ENCODE data around the gene NACAD. TPM values are rescaled to one million over a fixed set of nuclear protein-coding genes. Genes with fewer than 3 reads are reported as not detected.

The NACAD gene
- total RNA-seq, 4 donors from 2014 or later: 6.0 to 10.6 (median 7.2) TPM

DNA sequence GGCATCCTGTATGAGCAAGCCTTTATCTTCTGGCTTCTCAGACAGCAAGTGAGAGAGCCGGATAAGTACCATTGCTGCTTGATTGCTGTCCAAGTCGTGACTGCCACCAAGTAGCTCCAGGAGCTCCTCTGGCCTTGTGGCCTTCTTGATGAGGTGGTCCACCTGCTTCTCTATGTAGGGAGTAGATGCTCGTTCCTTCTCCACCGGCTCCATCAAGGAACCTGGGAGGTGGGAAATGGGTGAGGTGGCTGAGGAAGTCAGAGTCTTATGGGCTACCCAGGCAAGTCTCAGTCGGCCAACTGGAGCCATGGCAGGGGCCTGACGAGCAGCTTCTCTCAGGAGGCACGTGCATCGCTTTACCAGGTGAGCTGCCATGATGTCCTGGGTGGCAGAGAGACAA lies 20.1 kb upstream of the NACAD start:
- WGBS, 2 donors (ENCODE audit: low coverage in 1 of 2): 60% methylated on average over 1 of the region's 8 CpGs; no CpG with 5 or more reads in 1 of the 2 donors
- H3K4me1 ChIP-seq: peaks cover 0 to 63% (median 21%) of the 10 kb centered on the region in 3 donors
- no peak overlapping the region for H3K4me3 ChIP-seq
- peaks cover 2 to 57% of the 10 kb centered on the region in 2 donors for H3K36me3 ChIP-seq
- H3K27ac ChIP-seq: no peak overlapping the region
- TF ChIP-seq EP300 (IDR thresholded peaks at IDR 0.05) (no peak), POLR2AphosphoS5 (IDR thresholded peaks at IDR 0.05) (no peak), POLR2A (IDR thresholded peaks at IDR 0.05) (no peak)
- TF ChIP-seq, protein P1, sequence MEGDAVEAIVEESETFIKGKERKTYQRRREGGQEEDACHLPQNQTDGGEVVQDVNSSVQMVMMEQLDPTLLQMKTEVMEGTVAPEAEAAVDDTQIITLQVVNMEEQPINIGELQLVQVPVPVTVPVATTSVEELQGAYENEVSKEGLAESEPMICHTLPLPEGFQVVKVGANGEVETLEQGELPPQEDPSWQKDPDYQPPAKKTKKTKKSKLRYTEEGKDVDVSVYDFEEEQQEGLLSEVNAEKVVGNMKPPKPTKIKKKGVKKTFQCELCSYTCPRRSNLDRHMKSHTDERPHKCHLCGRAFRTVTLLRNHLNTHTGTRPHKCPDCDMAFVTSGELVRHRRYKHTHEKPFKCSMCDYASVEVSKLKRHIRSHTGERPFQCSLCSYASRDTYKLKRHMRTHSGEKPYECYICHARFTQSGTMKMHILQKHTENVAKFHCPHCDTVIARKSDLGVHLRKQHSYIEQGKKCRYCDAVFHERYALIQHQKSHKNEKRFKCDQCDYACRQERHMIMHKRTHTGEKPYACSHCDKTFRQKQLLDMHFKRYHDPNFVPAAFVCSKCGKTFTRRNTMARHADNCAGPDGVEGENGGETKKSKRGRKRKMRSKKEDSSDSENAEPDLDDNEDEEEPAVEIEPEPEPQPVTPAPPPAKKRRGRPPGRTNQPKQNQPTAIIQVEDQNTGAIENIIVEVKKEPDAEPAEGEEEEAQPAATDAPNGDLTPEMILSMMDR (IDR thresholded peaks at IDR 0.05): no peak
- no peaks in the 10 kb centered on the region for H3K9me3 ChIP-seq
- no peak for ATAC-seq
- H3K27me3 ChIP-seq: no peaks in the 10 kb centered on the region

DNA sequence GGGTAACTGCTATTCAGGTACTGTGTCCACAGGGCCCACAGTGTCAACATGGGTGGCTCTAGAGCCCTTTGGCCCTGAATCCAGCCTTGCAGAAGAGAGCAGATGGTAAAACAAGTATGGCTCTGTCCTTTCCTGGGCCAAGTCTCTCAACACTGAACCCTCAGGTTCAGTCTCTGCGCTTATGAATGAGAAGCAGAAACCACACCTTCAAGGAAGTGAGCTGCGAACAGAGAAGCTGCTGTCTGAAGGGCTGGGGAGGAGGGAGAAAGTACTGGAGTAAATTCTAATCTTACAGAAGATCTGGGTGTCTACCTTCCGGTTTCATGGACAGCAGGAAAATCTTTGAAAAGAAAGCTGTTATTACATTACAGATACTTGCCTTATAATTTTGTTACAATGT lies 18.6 kb upstream of the NACAD start:
- WGBS, 2 donors (ENCODE audit: low coverage in 1 of 2): 42 to 100% methylated on average over 2 to 3 of the region's 3 CpGs
- Histone ChIP-seq H3K36me3 (peaks cover 2 to 72% of the 10 kb centered on the region in 2 donors), H3K4me1 (peaks cover 0 to 59% (median 21%) of the 10 kb centered on the region in 3 donors)

DNA sequence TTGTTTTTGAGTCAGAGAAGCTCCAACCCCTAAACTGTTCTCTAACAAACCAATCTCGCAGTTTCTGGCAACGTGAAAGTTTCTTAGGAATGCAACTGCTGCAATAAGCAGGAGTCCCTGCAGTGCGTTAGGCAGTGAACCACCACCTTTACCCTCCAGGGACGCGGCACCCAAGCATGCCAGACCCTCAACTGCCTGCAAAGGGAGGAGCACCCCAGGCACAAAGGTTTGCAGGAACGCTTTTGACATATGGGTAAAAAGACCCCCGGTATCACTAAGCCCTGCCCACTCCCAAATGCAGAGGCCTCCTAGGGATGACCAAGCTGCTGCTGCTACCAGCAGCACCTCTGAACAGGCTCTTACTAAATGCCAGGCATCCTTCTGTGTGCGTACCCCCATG lies 18.1 kb upstream of the NACAD start:
- no peak for ATAC-seq
- WGBS, 2 donors (ENCODE audit: low coverage in 1 of 2): 68 to 75% methylated on average over 2 to 5 of the region's 8 CpGs
- TF ChIP-seq, protein P1 (IDR thresholded peaks at IDR 0.05): no peak
- no peak for TF ChIP-seq EP300 (IDR thresholded peaks at IDR 0.05)
- H3K9me3 ChIP-seq: no peaks in the 10 kb centered on the region
- H3K27ac ChIP-seq: no peak overlapping the region
- H3K4me1 ChIP-seq: peaks cover 0 to 55% (median 21%) of the 10 kb centered on the region in 3 donors
- peaks cover 2 to 78% of the 10 kb centered on the region in 2 donors for H3K36me3 ChIP-seq
- H3K4me3 ChIP-seq: no peak overlapping the region
- H3K27me3 ChIP-seq: no peaks in the 10 kb centered on the region

More for the DNA sequence above, 18.6 kb upstream of the NACAD start:
- TF ChIP-seq POLR2AphosphoS5 (IDR thresholded peaks at IDR 0.05) (no peak), POLR2A (IDR thresholded peaks at IDR 0.05) (no peak), EP300 (IDR thresholded peaks at IDR 0.05) (no peak)
- TF ChIP-seq, protein P1 (IDR thresholded peaks at IDR 0.05): no peak
- H3K27ac ChIP-seq: no peak overlapping the region
- no peak for ATAC-seq
- H3K4me3 ChIP-seq: no peak overlapping the region
- H3K27me3 ChIP-seq: no peaks in the 10 kb centered on the region
- H3K9me3 ChIP-seq: no peaks in the 10 kb centered on the region

DNA sequence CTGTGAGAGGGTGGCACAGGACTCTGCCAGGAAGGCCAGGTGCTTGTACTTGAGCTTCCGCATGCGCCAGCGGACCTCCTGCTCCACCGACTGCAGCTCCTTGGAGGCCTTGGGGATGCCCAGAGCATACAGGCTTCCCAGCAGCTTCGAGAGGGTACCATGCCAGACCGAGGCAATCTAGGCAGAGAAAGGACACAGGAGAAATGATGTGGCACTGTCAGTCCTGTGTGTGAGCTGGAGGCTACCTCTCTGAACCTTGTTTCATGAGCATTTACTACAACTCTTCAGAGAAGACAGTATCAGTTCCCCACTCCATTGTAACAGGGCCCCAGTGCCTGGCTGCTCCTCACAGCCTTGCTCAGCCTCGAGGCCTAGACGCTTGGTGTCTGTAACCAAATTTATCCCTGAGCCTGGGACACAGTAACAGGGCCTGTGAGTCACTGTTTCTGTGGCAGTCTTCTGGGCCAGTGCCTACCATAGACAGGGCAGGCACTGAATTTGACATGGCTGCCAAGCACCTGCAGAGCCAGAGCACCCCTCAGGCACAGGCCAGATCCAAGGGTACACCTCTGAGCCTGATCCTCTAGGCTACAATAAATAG lies 16.9 kb upstream of the NACAD start:
- Histone ChIP-seq H3K27me3 (no peaks in the 10 kb centered on the region), H3K4me1 (peaks cover 0 to 52% (median 19%) of the 10 kb centered on the region in 3 donors), H3K36me3 (peaks cover 2 to 89% of the 10 kb centered on the region in 2 donors), H3K27ac (no peak overlapping the region), H3K9me3 (no peaks in the 10 kb centered on the region), H3K4me3 (no peak overlapping the region)
- TF ChIP-seq POLR2A (IDR thresholded peaks at IDR 0.05): no peak
- TF ChIP-seq POLR2AphosphoS5 (IDR thresholded peaks at IDR 0.05): no peak
- TF ChIP-seq, protein P1 (IDR thresholded peaks at IDR 0.05): no peak
- TF ChIP-seq EP300 (IDR thresholded peaks at IDR 0.05): no peak
- ATAC-seq: no peak
- WGBS, 2 donors (ENCODE audit: low coverage in 1 of 2): 85% methylated on average over 2 of the region's 8 CpGs; no CpG with 5 or more reads in 1 of the 2 donors
